ENCODE data around the gene SRSF12.

SRSF12 gene

DNA sequence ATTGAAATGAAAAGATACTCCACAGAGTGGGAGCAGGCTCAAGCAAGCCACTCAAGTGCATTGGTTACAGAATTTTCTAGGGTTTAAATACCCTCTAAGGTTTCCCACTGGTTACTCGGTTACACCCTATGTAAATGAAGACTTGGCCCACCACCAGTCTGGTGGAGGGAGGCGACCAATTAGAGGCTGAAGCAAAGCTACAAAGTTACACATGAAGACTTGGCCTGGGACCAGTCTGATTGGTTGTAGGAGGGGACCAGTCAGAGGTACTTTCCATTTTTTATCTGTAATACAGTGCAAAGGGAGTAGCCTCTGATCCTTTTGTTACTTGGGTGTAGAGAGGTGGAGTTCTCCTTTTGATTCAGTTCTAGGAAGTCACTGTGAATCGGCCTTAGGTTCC is 7.6 kb downstream of the SRSF12 start:
- TF ChIP-seq CTCF (conservative IDR thresholded peaks at IDR 0.05; ENCODE audit: control insufficient read depth, insufficient read depth, low read depth, low read length) = no peak
- no peak for DNase-seq (ENCODE audit: low read depth)
- no peak overlapping the region for H3K4me3 ChIP-seq (ENCODE audit: control insufficient read depth, low read depth, low read length)

DNA sequence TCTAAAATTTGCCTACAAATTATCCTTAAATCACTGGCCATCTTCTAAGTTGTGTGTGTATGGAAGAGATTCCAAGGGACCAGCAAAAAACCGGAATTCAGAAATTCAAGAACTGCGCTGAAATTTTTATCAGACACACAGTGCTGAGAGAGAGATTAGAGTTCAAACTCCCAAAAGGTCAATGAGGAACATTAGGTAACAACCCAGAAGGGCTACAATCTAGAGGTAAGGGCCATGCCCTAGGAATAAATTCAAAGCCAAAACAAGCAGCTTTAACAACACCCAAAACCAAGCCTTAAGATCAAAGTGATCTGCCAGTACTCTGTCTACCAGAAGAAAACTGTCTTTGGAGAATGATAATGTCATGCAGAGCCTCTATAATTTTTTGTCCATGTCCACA is 17.8 kb downstream of the SRSF12 start:
- no peak for DNase-seq (ENCODE audit: low read depth)
- no peak overlapping the region for H3K4me3 ChIP-seq (ENCODE audit: control insufficient read depth, low read depth, low read length)
- TF ChIP-seq CTCF (conservative IDR thresholded peaks at IDR 0.05; ENCODE audit: control insufficient read depth, insufficient read depth, low read depth, low read length) = no peak

GRCh38 chr6:89098461-89098860 is 19.4 kb downstream of the SRSF12 start:
- DNase-seq (ENCODE audit: low read depth) = no peak
- no peak for TF ChIP-seq CTCF (conservative IDR thresholded peaks at IDR 0.05; ENCODE audit: control insufficient read depth, insufficient read depth, low read depth, low read length)
- no peak overlapping the region for H3K4me3 ChIP-seq (ENCODE audit: control insufficient read depth, low read depth, low read length)

DNA sequence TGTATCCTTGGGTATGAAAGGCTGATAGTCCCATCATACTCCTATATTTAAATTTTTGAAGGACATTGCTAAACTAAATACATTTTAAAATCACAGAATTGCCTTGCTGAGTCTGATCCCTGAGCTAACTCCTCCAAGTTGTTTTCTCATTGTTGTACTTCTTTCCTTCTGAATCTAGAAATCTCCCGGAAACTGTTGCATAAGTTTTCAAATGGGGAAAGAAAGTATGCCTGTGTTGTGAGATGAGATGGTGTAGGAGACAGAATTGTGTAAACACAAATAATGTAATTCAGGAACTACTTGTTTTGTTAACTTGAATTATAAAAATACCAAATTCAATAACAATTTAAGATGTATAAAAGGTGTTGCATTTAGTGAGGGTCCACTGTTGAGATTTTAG is 30.0 kb downstream of the SRSF12 start:
- no peak for TF ChIP-seq CTCF (conservative IDR thresholded peaks at IDR 0.05; ENCODE audit: control insufficient read depth, insufficient read depth, low read depth, low read length)
- no peak for DNase-seq (ENCODE audit: low read depth)
- H3K4me3 ChIP-seq (ENCODE audit: control insufficient read depth, low read depth, low read length) = no peak overlapping the region

GRCh38 chr6:89085409-89086205 is 32.3 kb downstream of the SRSF12 start:
- no peak overlapping the region for H3K4me3 ChIP-seq (ENCODE audit: control insufficient read depth, low read depth, low read length)
- no peak for TF ChIP-seq CTCF (conservative IDR thresholded peaks at IDR 0.05; ENCODE audit: control insufficient read depth, insufficient read depth, low read depth, low read length)
- DNase-seq (ENCODE audit: low read depth) = no peak

- H3K4me3 ChIP-seq (ENCODE audit: control insufficient read depth, low read depth, low read length) = no peak overlapping the region
- DNase-seq (ENCODE audit: low read depth) = no peak
- TF ChIP-seq CTCF (conservative IDR thresholded peaks at IDR 0.05; ENCODE audit: control insufficient read depth, insufficient read depth, low read depth, low read length) = no peak
Measured at GRCh38 chr6:89084954-89085353, 32.9 kb downstream of the SRSF12 start.

All from fibroblast of mammary gland (primary cell).